Diencephalon (tissue), 1 donor: ENCODE measurements around the gene APOA1. TPM values are rescaled to one million over a fixed set of nuclear protein-coding genes. Genes with fewer than 3 reads are reported as not detected.

ENCODE experiments used
- total RNA-seq: library from RNA; depleted of rRNA; stranded (reverse); fragments of >200 nt; gene quantifications from one replicate; pipeline ENCODE4 v1.2.3, GENCODE V29; 2014

Gene APOA1
- 1.4 TPM for total RNA-seq

GRCh38 chr11:116837231-116838091 lies at the start of gene APOA1:
Gene APOA1, minus strand, starts transcription at chr11:116837622. Its CDS starts 235 bp downstream, at chr11:116837387.

GRCh38 chr11:116829525-116830183 lies 7.8 kb downstream of the APOA1 start, which contains the start of gene APOC3:
Gene APOC3, plus strand, starts transcription at chr11:116829907. Its CDS starts 676 bp downstream, at chr11:116830583.

GRCh38 chr11:116823031-116823843 lies 14.2 kb downstream of the APOA1 start, which contains the start of gene APOA4:
Gene APOA4, minus strand, starts transcription at chr11:116823304. Its CDS starts 113 bp downstream, at chr11:116823191.

GRCh38 chr11:116791813-116792143 lies 45.6 kb downstream of the APOA1 start, which contains the start of gene APOA5:
Gene APOA5, minus strand, starts transcription at chr11:116791879. Its CDS starts 19 bp downstream, at chr11:116791860.

GRCh38 chr11:116787786-116788486 lies 49.5 kb downstream of the APOA1 start, which contains the start of gene ZPR1:
Gene ZPR1, minus strand, starts transcription at chr11:116788023. Its CDS starts 33 bp downstream, at chr11:116787990.

Other genes starting within 250 kb of the APOA1 start
- gene BUD13, start 64.6 kb downstream of the APOA1 start, total RNA-seq, result 15.7 TPM
- gene ZPR1, start 49.6 kb downstream of the APOA1 start, total RNA-seq, result 38.8 TPM
- gene APOA5, start 45.7 kb downstream of the APOA1 start, total RNA-seq, result not detected
- gene APOA4, start 14.3 kb downstream of the APOA1 start, total RNA-seq, result not detected
- gene APOC3, start 7.7 kb downstream of the APOA1 start, total RNA-seq, result not detected